Activated CD8-positive, alpha-beta memory T cell treated with anti-CD3 and anti-CD28 coated beads, Interleukin-2, amount 50 U/mL, for 24 hours (primary cell): ENCODE measurements around the gene FGD4.
"Not testable (repeated sequence)": the region's sequence is repeated elsewhere in the genome, so short reads cannot be mapped to it uniquely, and the experiment has no call there.

ENCODE experiments used
- DNase-seq: peaks from one replicate; pipeline ENCODE4 v3.0.0-alpha.2; 2020; ENCODE audit errors: extremely low read depth

Gene FGD4

GRCh38 chr12:32560520-32560919, 161.2 kb downstream of the FGD4 start:
- DNase-seq = no peak

GRCh38 chr12:32561931-32562341, 162.6 kb downstream of the FGD4 start:
- no peak for DNase-seq

GRCh38 chr12:32562413-32562812, 163.1 kb downstream of the FGD4 start:
- DNase-seq = not testable (repeated sequence)

DNA sequence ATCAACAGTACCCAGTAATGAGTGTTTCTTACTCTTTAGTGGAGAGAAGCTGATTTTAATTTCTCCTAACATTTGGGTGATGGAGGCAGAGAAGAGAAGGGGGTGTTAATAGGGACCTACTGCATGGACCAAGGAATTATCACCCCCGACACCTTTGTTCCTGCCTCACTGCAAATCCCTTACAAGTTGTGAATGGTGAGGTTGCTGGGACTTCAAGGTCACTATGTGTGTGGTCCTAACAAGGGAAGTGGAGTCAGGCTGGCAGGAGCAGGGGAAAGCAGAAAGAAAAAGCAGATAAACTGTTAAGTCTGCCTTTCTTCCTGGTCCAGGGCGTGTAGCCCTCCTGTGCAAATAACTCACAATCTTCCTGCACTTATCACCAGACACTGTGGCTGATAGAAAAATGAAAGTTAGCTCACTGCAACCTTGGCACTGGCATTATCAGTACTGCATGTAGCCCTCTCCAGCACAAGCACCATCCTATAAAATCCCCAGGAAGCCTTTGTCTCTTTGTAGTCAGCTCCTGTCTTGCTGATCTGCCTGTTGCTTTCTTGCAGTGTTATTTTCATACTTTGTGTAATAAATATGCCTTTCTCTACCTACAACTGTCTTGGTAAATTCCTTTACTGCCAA, 167.4 kb downstream of the FGD4 start:
- DNase-seq = no peak

GRCh38 chr12:32567296-32567674, 167.9 kb downstream of the FGD4 start:
- DNase-seq = no peak

DNA sequence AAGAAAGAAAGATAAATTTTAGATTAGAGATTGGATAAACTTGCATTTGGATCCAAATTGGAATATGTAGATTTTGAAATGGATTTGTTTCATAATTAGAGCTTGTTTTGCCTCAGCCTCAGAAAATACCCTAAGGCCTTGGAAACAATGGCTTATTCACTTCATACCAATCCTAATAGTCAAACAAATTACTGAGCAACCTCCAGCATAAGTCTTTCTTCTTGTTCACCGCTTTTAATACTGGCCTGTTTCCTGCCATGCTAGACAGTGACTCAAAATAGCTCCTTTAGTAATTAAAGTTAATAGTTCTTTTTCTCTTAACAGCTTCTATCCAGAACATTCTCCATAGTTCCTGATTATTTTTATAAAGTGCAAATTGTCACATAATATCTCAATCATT, 168.9 kb downstream of the FGD4 start:
- no peak for DNase-seq

DNA sequence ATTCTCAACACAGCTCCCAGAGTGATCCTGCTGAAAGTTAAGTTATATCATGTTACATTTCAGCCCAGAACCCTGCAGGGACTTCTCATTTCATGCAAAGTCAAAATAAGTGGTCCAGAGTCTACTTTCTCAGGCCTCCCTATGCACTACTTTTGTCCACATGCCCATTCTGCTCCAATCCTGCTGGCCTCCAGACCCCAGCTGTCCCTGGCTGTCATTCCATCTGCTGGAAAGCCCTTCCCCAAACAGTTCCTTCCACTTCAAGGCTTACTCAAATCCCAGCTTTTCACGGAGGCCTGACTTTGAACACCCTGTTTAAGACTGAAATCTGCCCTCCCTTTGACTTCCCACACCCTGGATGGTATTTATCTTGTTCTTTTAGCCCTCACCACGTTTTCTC, 169.9 kb downstream of the FGD4 start:
- no peak for DNase-seq

- DNase-seq = no peak
These were observed 175.2 kb downstream of the FGD4 start for GRCh38 chr12:32574585-32574984.

DNA sequence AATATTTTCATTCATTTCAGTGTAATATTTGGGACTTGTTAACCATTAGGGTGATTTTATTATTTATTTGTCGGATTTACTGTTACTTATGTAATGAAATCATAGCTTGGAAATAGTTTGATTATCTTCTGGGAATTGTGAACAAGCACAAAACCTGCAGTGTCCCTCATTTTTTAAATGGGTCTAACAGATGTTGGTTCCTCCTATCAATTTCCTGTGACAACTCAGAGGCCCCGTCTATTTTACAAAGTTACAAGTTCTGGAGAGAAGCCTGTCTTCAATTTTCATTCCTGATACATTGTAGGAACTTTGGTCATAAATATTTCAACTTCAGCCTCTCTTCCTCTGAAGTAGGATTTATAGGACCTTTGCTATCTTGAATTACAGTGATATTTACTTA, 178.0 kb downstream of the FGD4 start:
- DNase-seq = no peak

DNA sequence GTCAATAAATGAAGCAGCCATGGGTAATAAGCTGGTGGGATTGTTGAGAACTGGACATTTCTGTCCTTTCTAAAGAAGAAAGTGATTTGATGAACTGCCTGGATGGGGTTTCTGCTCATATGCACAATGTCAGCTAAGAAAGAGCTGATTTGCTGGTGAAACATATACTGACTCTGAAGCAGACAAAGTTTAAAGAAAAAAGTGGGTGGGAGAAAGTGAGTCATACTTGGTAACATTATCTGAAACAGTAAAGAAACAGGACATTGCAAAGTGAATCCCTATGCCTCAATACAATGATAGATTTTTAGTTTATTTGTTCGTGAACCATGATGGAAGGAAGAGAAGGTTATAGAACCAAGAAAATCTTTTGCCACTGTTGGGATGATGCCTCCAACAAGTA, 184.2 kb downstream of the FGD4 start:
- no peak for DNase-seq

DNA sequence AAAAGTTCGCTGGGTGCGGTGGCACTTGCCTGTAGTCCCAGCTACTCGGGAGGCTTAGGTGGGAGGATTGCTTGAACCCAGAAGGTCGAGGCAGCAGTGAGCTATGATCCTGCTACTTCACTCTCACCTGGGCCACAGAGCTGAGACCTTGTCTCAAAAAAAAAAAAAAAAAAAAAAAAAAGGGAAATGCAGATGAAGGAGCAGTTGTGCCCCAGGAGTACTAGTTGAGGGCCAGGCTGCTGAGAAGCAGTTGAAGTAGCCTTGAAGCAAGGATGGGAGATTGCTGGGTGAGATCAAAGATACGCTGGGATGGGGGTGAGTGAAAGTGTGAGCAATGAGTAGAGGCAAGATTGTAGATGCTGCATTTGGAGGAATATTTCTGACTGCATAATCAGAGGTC, 186.3 kb downstream of the FGD4 start:
- no peak for DNase-seq

- no peak for DNase-seq
These were observed 187.0 kb downstream of the FGD4 start for GRCh38 chr12:32586390-32586789.

GRCh38 chr12:32587581-32588495, 188.5 kb downstream of the FGD4 start:
- DNase-seq = no peak

- no peak for DNase-seq
These were observed 189.2 kb downstream of the FGD4 start for GRCh38 chr12:32588604-32589003.

- DNase-seq = no peak
These were observed 190.0 kb downstream of the FGD4 start for GRCh38 chr12:32589165-32589865.

DNA sequence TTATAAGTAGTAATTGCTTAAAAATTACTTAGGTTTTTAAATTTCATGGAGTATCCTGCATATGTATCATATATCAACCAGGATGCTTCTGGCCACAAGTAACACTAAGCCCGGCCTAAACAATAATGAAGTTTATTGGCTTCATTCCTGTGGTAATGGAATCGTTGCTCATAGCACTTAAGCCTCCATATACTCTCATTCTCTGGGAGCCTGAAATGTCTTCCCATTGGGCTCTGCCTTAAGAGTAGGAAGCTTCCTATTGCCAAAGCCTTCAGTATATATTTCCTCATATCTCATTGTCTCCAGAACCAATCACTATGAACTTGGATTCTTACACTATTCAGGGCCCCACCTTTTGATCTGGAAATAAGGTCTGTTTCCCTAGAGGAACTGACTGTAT, 195.9 kb downstream of the FGD4 start:
- no peak for DNase-seq

DNA sequence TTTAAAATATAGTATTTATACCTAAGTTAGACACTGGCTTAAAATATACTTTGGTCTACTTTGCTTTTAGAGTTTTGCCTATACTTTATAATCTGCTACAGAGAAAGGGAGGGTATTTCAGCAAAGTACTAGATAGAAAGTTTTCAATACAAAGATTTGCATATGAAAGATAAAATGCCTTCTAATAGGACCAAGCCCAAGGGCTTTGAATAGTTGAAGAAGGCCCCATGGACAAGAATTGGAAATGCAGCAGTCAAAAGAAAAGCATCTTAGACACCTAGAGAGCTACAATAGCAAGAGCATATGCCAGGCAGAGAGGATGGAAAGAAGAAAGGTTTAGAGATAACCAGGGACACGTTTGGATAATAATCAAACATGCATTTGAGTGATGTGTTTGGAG, 196.7 kb downstream of the FGD4 start:
- no peak for DNase-seq

- DNase-seq = no peak
These were observed 199.3 kb downstream of the FGD4 start for GRCh38 chr12:32598688-32599087.

- DNase-seq = no peak
These were observed 201.3 kb downstream of the FGD4 start for GRCh38 chr12:32600681-32601080.

DNA sequence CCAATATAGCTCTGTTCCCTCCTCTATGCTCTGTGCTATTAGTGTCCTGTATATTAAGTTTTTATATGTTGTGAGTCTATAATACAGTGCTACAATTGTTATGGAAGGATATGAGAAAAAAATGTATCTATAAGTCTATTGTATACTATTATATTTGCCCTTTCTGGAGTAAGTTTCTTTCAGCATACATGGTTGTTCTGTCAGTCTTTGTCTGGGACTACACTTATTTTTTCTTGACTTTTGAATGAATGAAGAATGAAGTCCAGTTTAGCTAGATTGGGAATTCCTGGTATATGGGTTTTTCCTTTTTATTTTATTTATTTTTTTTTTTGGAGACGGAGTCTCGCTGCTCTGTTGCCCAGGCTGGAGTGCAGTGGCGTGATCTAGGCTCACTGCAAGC, 203.7 kb downstream of the FGD4 start:
- DNase-seq = no peak

GRCh38 chr12:32603858-32604257, 204.5 kb downstream of the FGD4 start:
- no peak for DNase-seq

GRCh38 chr12:32604565-32604964, 205.2 kb downstream of the FGD4 start:
- DNase-seq = no peak
